Ascending aorta (tissue), 2 donors: ENCODE measurements around the gene SLC17A6. TPM values are rescaled to one million over a fixed set of nuclear protein-coding genes. Genes with fewer than 3 reads are reported as not detected.

Experiments
- DNase-seq, 2 donors: peaks; one replicate each; pipeline ENCODE4 v3.0.0-alpha.2; 2019; ENCODE audit warnings: low spot score in 2 of 2
- H3K27ac ChIP-seq, 2 donors: fragments of 200-600 bp; sonication (generic); one replicate each; pipeline ENCODE4 v1.5.1; 2016 to 2017; ENCODE audit warnings: mild to moderate bottlenecking in 1 of 2
- H3K27me3 ChIP-seq: fragments of 200-600 bp; sonication (generic); one replicate; pipeline ENCODE4 v1.5.1; 2017
- H3K36me3 ChIP-seq, 2 donors: fragments of 200-600 bp; sonication (generic); one replicate each; pipeline ENCODE4 v1.5.1; 2016
- H3K4me1 ChIP-seq, 2 donors: fragments of 200-600 bp; sonication (generic); one replicate each; pipeline ENCODE4 v1.5.1; 2016 to 2017; ENCODE audit warnings: mild to moderate bottlenecking in 1 of 2
- H3K4me3 ChIP-seq, 2 donors: fragments of 200-600 bp; sonication (generic); one replicate each; pipeline ENCODE4 v1.5.1; 2016 to 2017; ENCODE audit warnings: mild to moderate bottlenecking in 1 of 2
- H3K9me3 ChIP-seq, 2 donors: fragments of 200-600 bp; sonication (generic); one replicate each; pipeline ENCODE4 v1.5.1; 2016
- CTCF ChIP-seq, 3 experiments: fragments of 200-600 bp in 2 of 3; fragments of 450-650 bp in 1 of 3; sonication (generic) in 2 of 3; IDR thresholded peaks; one replicate each; pipeline ENCODE4 v1.5.1; 2016 to 2019; ENCODE audit warnings: antibody characterized with exemption in 3 of 3, mild to moderate bottlenecking in 1 of 3, moderate library complexity in 1 of 3
- intact Hi-C: fragments of 100-400 bp; cut with DNase I; formaldehyde crosslinking; loops from one replicate; pipeline ENCODE4 v1.15.1; 2023
- total RNA-seq: library from RNA; depleted of rRNA; stranded (reverse); fragments of >200 nt; gene quantifications from one replicate; pipeline ENCODE4 v1.1.0, GENCODE V29; 2016

The SLC17A6 gene
- total RNA-seq, 1 donor from 2014 or later = not detected

- Histone ChIP-seq H3K27me3 (no peaks in the 10 kb centered on the region), H3K4me3 (no peak overlapping the region), H3K27ac (no peak overlapping the region), H3K36me3 (no peaks in the 10 kb centered on the region), H3K4me1 (no peaks in the 10 kb centered on the region), H3K9me3 (no peaks in the 10 kb centered on the region)
- no peak for TF ChIP-seq CTCF (IDR thresholded peaks at IDR 0.05)
- no peak for DNase-seq
- intact Hi-C loops = no loop called here
Observed at GRCh38 chr11:22389526-22390282, 51.5 kb downstream of the SLC17A6 start.

GRCh38 chr11:22390283-22390655, 52.1 kb downstream of the SLC17A6 start:
- TF ChIP-seq CTCF (IDR thresholded peaks at IDR 0.05) = no peak
- intact Hi-C loops = no loop called here

DNA sequence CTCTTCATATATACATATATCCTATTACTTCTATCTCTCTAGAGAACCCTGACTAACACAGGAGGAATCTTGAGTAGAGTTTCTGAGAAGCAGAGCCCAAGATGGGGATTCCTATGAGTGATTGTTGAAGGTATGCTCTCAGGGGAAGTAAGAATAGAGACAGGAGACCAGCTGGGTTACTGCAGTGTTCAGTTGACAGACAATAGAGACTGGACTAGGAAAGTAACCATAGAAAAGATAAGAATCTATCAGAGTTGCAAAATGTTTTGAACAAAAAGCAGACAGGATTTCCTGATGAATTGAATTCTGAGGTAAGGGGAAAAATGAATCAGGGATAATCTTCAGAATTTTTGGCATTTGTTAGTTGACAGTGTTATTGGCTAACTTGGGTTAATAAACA, 54.4 kb downstream of the SLC17A6 start:
- no peak for TF ChIP-seq CTCF (IDR thresholded peaks at IDR 0.05)
- no peaks in the 10 kb centered on the region for H3K36me3 ChIP-seq
- no peak overlapping the region for H3K27ac ChIP-seq
- DNase-seq = no peak
- intact Hi-C loops = no loop called here
- H3K27me3 ChIP-seq = no peaks in the 10 kb centered on the region
- no peak overlapping the region for H3K4me3 ChIP-seq
- H3K9me3 ChIP-seq = no peaks in the 10 kb centered on the region
- no peaks in the 10 kb centered on the region for H3K4me1 ChIP-seq

More at GRCh38 chr11:22390283-22390655, 52.1 kb downstream of the SLC17A6 start:
- no peaks in the 10 kb centered on the region for H3K27me3 ChIP-seq
- no peak overlapping the region for H3K27ac ChIP-seq
- H3K4me1 ChIP-seq = no peaks in the 10 kb centered on the region
- H3K4me3 ChIP-seq = no peak overlapping the region
- H3K36me3 ChIP-seq = no peaks in the 10 kb centered on the region
- no peak for DNase-seq
- H3K9me3 ChIP-seq = no peaks in the 10 kb centered on the region

DNA sequence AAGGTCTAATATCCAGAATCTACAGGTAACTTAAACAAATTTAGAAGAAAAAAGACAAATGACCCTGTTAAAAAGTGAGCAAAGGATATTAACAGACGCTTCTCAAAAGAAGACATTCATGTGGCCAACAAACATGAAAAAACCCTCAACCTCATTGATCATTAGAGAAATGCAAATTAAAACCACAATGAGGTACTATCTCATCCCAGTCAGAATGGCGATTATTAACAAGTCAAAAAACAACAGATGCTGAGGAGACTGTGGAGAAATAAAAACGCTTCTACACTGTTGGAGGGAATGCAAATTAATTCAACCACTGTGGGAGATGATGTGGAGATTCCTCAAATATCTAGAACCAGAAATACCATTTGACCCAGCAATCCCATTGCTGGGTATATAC, 67.2 kb downstream of the SLC17A6 start:
- no peaks in the 10 kb centered on the region for H3K27me3 ChIP-seq
- H3K4me1 ChIP-seq = no peaks in the 10 kb centered on the region
- H3K36me3 ChIP-seq = no peaks in the 10 kb centered on the region
- H3K9me3 ChIP-seq = no peaks in the 10 kb centered on the region
- TF ChIP-seq CTCF (IDR thresholded peaks at IDR 0.05) = no peak
- H3K4me3 ChIP-seq = no peak overlapping the region
- H3K27ac ChIP-seq = no peak overlapping the region
- intact Hi-C loops = no loop called here
- DNase-seq = no peak

GRCh38 chr11:22407267-22407666, 69.1 kb downstream of the SLC17A6 start:
- Histone ChIP-seq H3K9me3 (no peaks in the 10 kb centered on the region), H3K27ac (no peak overlapping the region), H3K4me1 (no peaks in the 10 kb centered on the region), H3K27me3 (no peaks in the 10 kb centered on the region), H3K36me3 (no peaks in the 10 kb centered on the region), H3K4me3 (no peak overlapping the region)
- TF ChIP-seq CTCF (IDR thresholded peaks at IDR 0.05) = no peak
- intact Hi-C loops = no loop called here
- no peak for DNase-seq
